ENCODE data around the gene SERPINB5.

SERPINB5 gene

GRCh38 chr18:63470751-63471150, 6.0 kb upstream of the SERPINB5 start:
- no peak for DNase-seq

- DNase-seq = no peak
These were observed 4.4 kb upstream of the SERPINB5 start for GRCh38 chr18:63472380-63472779.

- DNase-seq = no peak
These were observed 442 bp downstream of the SERPINB5 start for GRCh38 chr18:63477200-63477599.

DNA sequence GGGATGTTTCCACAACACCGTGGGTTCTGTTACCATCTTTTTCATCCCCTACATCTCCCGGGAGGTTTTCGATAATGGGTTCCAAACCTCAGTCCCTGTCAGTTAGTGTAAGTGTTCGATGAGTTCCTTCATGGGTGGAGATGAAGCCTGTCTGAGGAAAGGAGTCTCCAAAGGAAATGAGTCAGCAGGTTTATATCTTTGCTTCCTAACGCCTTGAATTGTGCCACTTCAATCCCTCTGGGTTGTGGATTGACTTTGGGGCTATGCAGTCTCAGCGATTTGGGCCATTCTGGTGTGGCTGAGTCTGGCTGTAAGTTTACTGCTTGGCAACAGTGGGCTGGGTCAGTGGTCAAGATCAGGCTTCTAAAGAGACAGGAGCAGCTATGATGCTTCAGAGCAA, 1.2 kb downstream of the SERPINB5 start:
- no peak for DNase-seq

DNA sequence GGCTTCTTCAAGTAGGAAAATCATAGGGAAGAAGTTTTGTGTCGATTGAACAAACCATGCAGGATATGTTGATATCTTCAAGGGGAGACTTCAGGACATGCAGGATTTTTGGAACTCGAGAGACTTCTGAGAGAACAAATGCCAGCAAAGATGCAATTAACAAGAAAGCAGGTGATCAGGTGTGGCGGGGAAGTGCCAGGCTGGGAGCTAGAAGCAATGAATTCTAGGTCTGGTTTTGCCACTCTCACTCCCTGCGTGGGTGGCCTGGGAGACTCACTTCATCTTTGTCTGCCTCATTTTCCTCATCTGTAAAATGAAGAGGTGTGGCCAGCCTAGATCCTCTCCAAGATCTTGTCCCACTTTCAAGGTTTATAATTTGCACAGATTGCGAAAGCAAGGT, 3.1 kb downstream of the SERPINB5 start:
- DNase-seq = no peak

GRCh38 chr18:63480476-63480875, 3.7 kb downstream of the SERPINB5 start:
- no peak for DNase-seq

DNA sequence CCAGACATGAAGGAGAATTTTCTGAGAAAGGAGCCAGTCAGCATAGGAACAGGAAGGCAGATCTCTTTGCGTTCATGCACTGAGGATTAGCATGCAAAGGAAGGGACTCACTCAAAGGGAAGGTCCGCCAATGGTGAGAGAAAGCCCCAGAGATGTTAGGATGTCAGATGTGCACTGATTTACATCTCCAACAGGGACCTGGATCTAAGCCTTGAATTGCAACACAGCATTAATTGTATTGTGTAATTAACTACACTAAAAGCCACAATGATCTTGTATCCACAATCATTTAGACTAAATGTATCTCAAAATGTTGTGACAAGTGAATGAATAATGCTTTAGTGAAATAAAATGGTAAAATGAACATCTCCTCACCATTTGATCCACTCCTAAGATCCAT, 4.2 kb downstream of the SERPINB5 start:
- no peak for DNase-seq

GRCh38 chr18:63487676-63488075, 10.9 kb downstream of the SERPINB5 start:
- no peak for DNase-seq

DNA sequence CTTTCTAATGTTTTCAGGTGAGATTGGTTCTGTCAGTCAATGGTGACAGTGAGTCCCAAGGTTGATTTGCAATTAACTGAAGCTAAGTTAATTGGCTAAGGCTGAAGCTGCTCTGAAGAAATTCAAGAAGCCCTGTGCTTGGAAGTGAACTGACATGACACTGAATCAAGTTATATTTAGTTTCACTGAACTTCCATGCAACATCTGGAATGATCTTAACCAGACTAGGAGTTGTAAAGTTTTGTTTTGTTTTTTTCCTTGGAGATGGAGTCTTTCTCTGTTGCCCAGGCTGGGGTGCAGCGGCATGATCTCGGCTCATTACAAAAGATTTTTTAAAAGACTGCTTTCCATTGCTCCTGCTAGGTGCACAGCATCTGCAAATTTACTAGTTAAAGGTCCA, 11.4 kb downstream of the SERPINB5 start:
- no peak for DNase-seq

DNA sequence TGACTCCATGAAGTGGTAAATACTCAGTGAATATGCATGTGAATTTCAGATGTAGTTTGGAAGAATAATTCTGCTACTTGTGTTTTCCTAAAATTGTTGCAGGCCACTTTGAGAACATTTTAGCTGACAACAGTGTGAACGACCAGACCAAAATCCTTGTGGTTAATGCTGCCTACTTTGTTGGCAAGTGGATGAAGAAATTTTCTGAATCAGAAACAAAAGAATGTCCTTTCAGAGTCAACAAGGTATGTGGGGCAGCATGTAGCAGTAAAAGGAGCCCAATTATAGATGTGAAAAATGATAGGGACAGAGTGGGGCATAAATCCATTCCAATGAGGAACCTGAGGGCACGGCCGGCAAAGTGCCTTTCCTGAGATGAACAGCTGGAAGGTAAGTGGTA, 16.1 kb downstream of the SERPINB5 start:
- DNase-seq = no peak

- no peak for DNase-seq
These were observed 18.9 kb downstream of the SERPINB5 start for GRCh38 chr18:63495675-63496074.

DNA sequence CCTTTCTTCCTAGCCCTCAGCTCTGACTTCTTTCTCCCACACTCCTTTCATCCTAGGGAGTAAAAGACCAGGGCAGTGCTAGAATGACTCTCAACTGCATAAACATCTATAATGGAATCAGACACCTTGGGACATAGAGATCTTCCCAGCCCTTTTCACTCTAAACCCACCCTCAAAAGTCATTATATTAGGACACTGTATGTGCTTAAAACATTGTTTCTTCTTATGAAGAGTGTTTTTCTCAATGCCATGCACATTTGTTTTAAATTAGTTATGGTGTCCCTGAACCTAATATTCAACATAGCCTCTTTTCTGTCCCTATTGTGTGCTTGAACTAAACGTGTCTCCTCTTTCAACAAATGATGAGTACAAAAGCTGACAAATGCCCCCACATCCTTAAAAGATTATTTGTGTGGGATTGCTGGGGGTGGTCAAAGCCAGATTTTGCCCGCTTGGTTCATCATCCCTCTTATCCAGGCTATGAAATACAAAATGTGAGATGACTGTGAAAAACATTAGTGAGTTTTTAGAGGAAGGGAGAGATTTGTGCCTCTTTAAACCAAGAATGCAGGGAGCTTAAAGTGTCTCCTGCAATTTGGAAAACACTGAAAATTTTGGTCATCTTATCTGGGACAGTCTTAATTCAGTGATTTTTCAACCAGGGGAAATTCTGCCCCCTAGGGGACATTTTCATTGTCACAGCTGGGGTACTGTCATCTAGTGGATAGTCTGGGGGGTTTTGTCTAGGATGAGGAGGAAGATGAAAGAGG, 29.0 kb downstream of the SERPINB5 start:
- DNase-seq = no peak

- no peak for DNase-seq
These were observed 29.5 kb downstream of the SERPINB5 start for GRCh38 chr18:63506336-63506646.

GRCh38 chr18:63508596-63508995, 31.8 kb downstream of the SERPINB5 start:
- no peak for DNase-seq

- DNase-seq = no peak
These were observed 34.5 kb downstream of the SERPINB5 start for GRCh38 chr18:63511285-63511684.

- no peak for DNase-seq
These were observed 37.6 kb downstream of the SERPINB5 start for GRCh38 chr18:63514326-63514725.

- DNase-seq = no peak
These were observed 38.3 kb downstream of the SERPINB5 start for GRCh38 chr18:63514888-63515678.

DNA sequence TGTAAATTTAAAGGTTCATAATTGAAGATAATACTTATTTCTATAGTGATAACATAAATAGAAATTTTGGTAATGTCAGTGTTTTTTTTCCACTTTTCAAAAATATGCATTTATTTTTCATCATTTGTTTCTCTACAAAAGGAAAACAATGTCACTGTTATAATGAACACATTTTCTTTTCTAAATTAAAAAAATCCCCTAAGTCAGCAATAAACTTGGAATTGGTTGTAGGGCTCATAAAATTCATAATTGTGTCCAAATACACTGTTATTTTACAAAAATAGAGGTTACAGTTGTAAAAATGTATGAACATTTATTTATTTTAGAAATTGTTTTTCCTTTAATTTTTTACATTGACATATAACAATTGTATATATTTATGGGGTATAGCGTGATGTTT, 39.0 kb downstream of the SERPINB5 start:
- no peak for DNase-seq

GRCh38 chr18:63518178-63519012, 41.6 kb downstream of the SERPINB5 start:
- DNase-seq = peak; percentile 26

- no peak for DNase-seq
These were observed 43.4 kb downstream of the SERPINB5 start for GRCh38 chr18:63520053-63520685.

DNA sequence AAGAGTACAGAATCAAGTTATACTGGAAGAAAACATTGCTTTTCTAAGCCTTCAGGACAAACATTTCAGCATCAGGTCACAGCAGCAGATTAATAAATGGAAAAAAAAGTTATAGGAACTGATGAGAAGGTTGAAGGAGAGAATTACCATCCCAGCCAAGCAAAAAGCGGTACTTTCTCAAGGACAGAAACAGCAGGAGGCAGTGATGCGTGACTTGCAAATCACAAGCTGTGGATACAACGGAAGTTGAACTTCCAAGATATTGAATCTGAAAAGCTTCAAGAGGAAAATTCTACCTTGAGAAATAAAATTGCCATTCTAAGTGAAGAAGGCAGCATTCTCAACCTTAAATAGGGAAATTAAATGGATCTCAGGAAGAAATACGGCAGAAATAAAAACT, 46.9 kb downstream of the SERPINB5 start:
- DNase-seq = no peak

- DNase-seq = no peak
These were observed 50.5 kb downstream of the SERPINB5 start for GRCh38 chr18:63527251-63527650.

GRCh38 chr18:63528863-63529492, 52.2 kb downstream of the SERPINB5 start:
- DNase-seq = no peak
